ENCODE data around the gene MAU2.
A peak's percentile ranks its signal among the peaks of the same experiment; 100 is the strongest.
"Not testable (repeated sequence)": the region's sequence is repeated elsewhere in the genome, so short reads cannot be mapped to it uniquely, and the experiment has no call there.

The MAU2 gene

DNA sequence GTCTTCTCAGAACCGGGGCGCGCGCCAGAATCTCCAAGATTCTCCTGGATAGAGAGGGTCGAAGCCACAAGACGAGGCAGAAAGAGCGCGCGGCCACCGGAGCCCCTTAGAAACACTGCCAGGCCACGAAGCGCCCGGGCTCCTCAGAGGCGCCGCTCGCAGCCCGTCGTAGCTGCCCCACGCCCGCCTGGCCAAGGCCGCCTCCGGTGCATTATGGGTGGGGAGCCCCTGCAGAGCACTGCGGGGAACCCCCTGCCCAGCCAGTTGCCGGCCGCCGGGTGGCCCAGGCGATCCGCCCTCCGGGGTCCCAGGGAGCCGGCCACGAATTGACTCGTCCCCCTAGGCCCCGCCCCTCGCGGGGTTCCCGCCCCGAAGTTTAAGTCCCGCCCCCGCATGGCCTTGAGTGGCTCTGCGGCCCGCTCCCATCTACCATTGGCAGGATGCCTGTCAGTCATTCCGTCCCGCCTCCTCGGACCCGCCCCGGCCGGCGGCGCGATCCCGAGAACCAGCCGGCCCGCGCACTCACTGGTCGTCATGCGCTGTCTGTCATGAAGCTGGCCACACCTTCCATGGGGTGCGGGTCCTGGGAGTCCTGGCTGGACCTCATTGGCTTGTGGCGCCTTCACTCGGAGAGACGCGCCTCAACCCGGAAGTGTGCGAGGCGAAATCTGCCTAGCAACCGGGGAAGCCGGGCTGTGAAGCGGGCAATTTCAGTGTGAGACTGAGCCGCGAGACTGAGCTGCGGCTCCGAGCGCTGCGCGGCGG, 64.7 kb downstream of the MAU2 start:
- Histone ChIP-seq H3K79me2 (ENCODE audit: control insufficient read depth, insufficient read depth, low read length, unreplicated experiment) (peaks cover 37% of the 10 kb centered on the region), H3K36me3 (ENCODE audit: insufficient read depth, low read length) (no peaks in the 10 kb centered on the region), H3K27me3 (ENCODE audit: insufficient read depth, low read length) (no peaks in the 10 kb centered on the region), H3K27ac (ENCODE audit: low read depth, low read length) (peak overlapping the region; percentile 61), H3K4me1 (ENCODE audit: control insufficient read depth, insufficient read depth, low read length, unreplicated experiment) (peaks cover 13% of the 10 kb centered on the region), H3K4me3 (ENCODE audit: low read depth, low read length) (peak overlapping the region; percentile 81), H2AFZ (ENCODE audit: low read length, unreplicated experiment) (peak overlapping the region; percentile 48)

DNA sequence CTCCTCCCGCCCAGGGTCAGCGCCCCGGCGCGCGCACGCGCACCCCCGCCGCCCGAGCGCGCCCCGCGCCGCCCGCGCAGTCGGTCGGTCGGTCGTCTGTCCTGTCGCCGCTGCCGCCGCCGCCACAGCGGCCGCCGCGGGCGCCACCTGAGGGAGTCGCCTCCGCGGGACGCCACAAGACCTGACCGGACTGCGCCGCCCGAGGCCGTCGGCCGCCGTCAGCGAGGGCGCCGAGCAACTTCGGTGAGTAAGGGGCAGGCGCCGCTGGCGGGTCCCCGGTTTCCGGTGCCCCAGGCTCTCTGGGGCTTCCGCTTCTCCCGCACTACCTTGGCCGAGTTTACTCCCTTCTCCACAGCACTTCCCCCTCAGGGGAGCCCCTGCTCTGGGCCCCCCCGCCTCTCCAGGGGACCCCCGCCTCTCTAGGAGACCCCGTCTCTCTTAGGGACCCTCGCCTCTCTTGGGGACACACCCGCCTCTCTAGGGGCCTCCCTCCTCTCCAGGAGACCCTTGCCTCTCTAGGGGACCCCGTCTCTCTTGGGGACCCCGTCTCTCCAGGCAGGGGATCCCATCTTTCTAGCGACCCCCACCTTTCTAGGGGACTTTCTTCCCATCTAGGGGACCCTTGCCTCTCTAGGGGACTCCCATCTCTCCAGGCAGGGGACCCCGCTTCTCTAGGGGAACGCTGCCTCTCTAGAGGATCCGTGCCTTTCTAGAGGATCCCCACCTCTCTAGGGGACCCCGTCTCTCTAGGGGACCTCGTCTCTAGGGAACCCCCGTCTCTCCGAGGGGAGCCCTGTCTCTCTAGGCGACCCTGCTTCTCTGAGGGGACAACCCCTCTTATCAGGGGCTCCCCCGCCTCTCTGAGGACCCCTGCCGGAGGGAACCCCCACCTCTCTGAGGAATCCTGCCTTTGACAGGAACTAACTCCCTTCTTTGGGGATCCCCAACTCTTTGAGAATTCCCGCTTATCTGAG, 65.6 kb downstream of the MAU2 start:
- H3K4me1 ChIP-seq (ENCODE audit: control insufficient read depth, insufficient read depth, low read length, unreplicated experiment), result peaks cover 13% of the 10 kb centered on the region
- H3K79me2 ChIP-seq (ENCODE audit: control insufficient read depth, insufficient read depth, low read length, unreplicated experiment), result peaks cover 45% of the 10 kb centered on the region
- H3K36me3 ChIP-seq (ENCODE audit: insufficient read depth, low read length), result no peaks in the 10 kb centered on the region
- H3K27me3 ChIP-seq (ENCODE audit: insufficient read depth, low read length), result no peaks in the 10 kb centered on the region
- H3K27ac ChIP-seq (ENCODE audit: low read depth, low read length), result peak overlapping the region; percentile 61; the same call in 1 of the 2 replicates
- peak overlapping the region; percentile 96 for H3K4me3 ChIP-seq (ENCODE audit: low read depth, low read length)
- H2AFZ ChIP-seq (ENCODE audit: low read length, unreplicated experiment), result peak overlapping the region; percentile 55

DNA sequence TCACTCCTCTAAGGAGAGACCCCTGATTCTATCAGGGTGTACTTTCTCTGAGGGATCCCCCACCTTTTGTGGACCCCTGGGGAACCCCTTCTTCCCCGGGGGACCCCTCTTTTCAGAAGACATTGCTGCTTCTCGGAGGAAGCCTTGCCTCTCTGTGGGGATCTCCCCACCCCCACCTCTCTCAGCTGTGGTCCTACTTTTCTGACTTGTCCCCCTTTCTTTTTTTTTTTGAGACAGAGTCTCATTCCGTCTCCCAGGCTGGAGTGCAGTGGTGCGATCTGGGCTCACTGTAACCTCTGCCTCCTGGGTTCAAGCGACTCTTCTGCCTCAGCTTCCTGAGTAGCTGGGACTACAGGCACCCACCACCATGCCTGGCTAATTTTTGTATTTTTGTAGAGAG, 66.5 kb downstream of the MAU2 start:
- Histone ChIP-seq H3K4me3 (ENCODE audit: low read depth, low read length) (peak overlapping the region; percentile 96), H2AFZ (ENCODE audit: low read length, unreplicated experiment) (no peak overlapping the region), H3K79me2 (ENCODE audit: control insufficient read depth, insufficient read depth, low read length, unreplicated experiment) (peaks cover 51% of the 10 kb centered on the region), H3K36me3 (ENCODE audit: insufficient read depth, low read length) (no peaks in the 10 kb centered on the region), H3K27me3 (ENCODE audit: insufficient read depth, low read length) (no peaks in the 10 kb centered on the region), H3K27ac (ENCODE audit: low read depth, low read length) (no peak overlapping the region), H3K4me1 (ENCODE audit: control insufficient read depth, insufficient read depth, low read length, unreplicated experiment) (peaks cover 13% of the 10 kb centered on the region)

- Histone ChIP-seq H3K27ac (ENCODE audit: low read depth, low read length) (no peak overlapping the region), H3K36me3 (ENCODE audit: insufficient read depth, low read length) (no peaks in the 10 kb centered on the region), H3K4me3 (ENCODE audit: low read depth, low read length) (no peak overlapping the region), H3K4me1 (ENCODE audit: control insufficient read depth, insufficient read depth, low read length, unreplicated experiment) (peaks cover 13% of the 10 kb centered on the region), H3K27me3 (ENCODE audit: insufficient read depth, low read length) (no peaks in the 10 kb centered on the region), H3K79me2 (ENCODE audit: control insufficient read depth, insufficient read depth, low read length, unreplicated experiment) (peaks cover 61% of the 10 kb centered on the region), H2AFZ (ENCODE audit: low read length, unreplicated experiment) (no peak overlapping the region)
These were observed 68.2 kb downstream of the MAU2 start for GRCh38 chr19:19388568-19389555.

GRCh38 chr19:19389683-19390082, 69.1 kb downstream of the MAU2 start:
- H3K79me2 ChIP-seq (ENCODE audit: control insufficient read depth, insufficient read depth, low read length, unreplicated experiment), result peaks cover 66% of the 10 kb centered on the region
- H3K4me1 ChIP-seq (ENCODE audit: control insufficient read depth, insufficient read depth, low read length, unreplicated experiment), result peaks cover 10% of the 10 kb centered on the region
- H3K4me3 ChIP-seq (ENCODE audit: low read depth, low read length); H3K27ac ChIP-seq (ENCODE audit: low read depth, low read length); H3K36me3 ChIP-seq (ENCODE audit: insufficient read depth, low read length); H3K27me3 ChIP-seq (ENCODE audit: insufficient read depth, low read length); H2AFZ ChIP-seq (ENCODE audit: low read length, unreplicated experiment): not testable (repeated sequence)

GRCh38 chr19:19394333-19394732, 73.7 kb downstream of the MAU2 start:
- H3K27ac ChIP-seq (ENCODE audit: low read depth, low read length); H3K4me1 ChIP-seq (ENCODE audit: control insufficient read depth, insufficient read depth, low read length, unreplicated experiment); H3K4me3 ChIP-seq (ENCODE audit: low read depth, low read length); H3K36me3 ChIP-seq (ENCODE audit: insufficient read depth, low read length); H2AFZ ChIP-seq (ENCODE audit: low read length, unreplicated experiment); H3K27me3 ChIP-seq (ENCODE audit: insufficient read depth, low read length): not testable (repeated sequence)
- H3K79me2 ChIP-seq (ENCODE audit: control insufficient read depth, insufficient read depth, low read length, unreplicated experiment), result peaks cover 55% of the 10 kb centered on the region

DNA sequence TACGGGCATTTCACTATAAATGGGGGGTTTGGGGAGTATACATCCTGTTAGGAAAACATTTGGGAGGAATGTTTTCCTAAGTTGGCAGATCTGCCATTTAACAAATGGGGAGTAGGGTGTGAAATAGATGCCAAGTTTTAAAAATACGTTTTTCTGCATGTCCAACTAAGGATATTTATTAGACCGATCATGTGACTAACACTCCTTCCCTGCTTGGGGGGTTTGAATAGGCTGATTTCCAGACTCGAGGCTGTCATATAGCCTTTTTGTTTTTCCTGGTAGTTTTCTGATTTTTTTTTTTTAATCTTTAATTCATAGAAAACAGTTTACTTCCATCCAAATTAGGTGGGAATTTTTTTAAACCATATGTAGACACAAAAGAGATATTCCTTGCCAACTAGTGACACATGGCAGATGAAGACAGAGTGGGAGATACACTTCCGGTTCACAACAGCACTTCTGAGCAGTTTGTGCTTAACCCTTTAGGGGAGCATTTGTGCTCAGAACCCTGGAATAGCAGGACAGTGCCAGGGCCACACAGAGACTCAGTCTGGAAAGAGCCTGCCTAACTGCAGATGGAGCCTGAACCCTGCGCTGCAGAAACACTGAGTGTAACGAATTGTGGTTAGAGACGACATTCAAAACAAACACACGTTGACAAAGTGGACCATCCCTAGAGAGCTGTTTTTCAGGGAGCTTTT, 79.3 kb downstream of the MAU2 start:
- Histone ChIP-seq H3K36me3 (ENCODE audit: insufficient read depth, low read length) (no peaks in the 10 kb centered on the region), H3K4me1 (ENCODE audit: control insufficient read depth, insufficient read depth, low read length, unreplicated experiment) (peaks cover 27% of the 10 kb centered on the region), H3K4me3 (ENCODE audit: low read depth, low read length) (0 out of 2 replicates have a peak overlapping the region, but pooled peaks have one; percentile 33), H3K27ac (ENCODE audit: low read depth, low read length) (peak overlapping the region; percentile 21), H3K79me2 (ENCODE audit: control insufficient read depth, insufficient read depth, low read length, unreplicated experiment) (peaks cover 39% of the 10 kb centered on the region), H2AFZ (ENCODE audit: low read length, unreplicated experiment) (no peak overlapping the region), H3K27me3 (ENCODE audit: insufficient read depth, low read length) (no peaks in the 10 kb centered on the region)

DNA sequence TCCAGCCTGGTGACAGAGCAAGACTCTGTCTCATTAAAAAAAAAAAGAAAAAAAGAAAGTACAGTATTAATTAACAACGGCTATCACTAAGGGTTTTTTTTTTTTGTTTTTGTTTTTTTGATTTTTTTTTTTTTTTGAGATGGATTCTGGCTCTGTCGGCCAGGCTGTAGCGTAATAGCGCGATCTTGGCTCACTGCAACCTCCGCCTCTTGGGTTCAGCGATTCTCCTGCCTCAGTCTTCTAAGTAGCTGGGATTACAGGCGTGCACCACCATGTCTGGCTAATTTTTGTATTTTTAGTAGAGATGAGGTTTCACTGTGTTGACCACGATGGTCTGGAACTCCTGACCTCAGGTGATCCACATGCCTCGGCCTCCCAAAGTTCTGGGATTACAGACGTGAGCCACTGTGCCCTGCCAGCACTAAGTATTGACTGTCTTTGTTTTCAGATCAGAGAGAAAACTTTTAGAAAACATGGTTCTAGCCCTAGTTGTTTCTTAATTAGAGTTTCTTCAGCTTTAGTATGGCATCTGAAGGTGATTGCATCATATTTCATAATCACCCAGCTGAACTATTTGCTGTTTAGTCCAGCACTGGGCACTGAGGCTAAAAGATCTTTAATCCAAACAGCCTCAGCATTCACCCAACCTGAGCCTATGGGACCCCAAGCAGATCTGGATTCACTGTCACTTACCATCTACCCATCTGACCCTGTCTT, 82.2 kb downstream of the MAU2 start:
- peak overlapping the region; percentile 91 for H3K27ac ChIP-seq (ENCODE audit: low read depth, low read length)
- no peak overlapping the region for H2AFZ ChIP-seq (ENCODE audit: low read length, unreplicated experiment)
- no peak overlapping the region for H3K4me3 ChIP-seq (ENCODE audit: low read depth, low read length)
- H3K4me1 ChIP-seq (ENCODE audit: control insufficient read depth, insufficient read depth, low read length, unreplicated experiment), result peaks cover 37% of the 10 kb centered on the region
- peaks cover 40% of the 10 kb centered on the region for H3K79me2 ChIP-seq (ENCODE audit: control insufficient read depth, insufficient read depth, low read length, unreplicated experiment)
- H3K36me3 ChIP-seq (ENCODE audit: insufficient read depth, low read length), result no peaks in the 10 kb centered on the region
- H3K27me3 ChIP-seq (ENCODE audit: insufficient read depth, low read length), result no peaks in the 10 kb centered on the region

- Histone ChIP-seq H3K79me2 (ENCODE audit: control insufficient read depth, insufficient read depth, low read length, unreplicated experiment) (peaks cover 46% of the 10 kb centered on the region), H3K4me1 (ENCODE audit: control insufficient read depth, insufficient read depth, low read length, unreplicated experiment) (peaks cover 40% of the 10 kb centered on the region), H3K27me3 (ENCODE audit: insufficient read depth, low read length) (no peaks in the 10 kb centered on the region), H3K27ac (ENCODE audit: low read depth, low read length) (peak overlapping the region; percentile 91), H2AFZ (ENCODE audit: low read length, unreplicated experiment) (no peak overlapping the region), H3K4me3 (ENCODE audit: low read depth, low read length) (no peak overlapping the region), H3K36me3 (ENCODE audit: insufficient read depth, low read length) (no peaks in the 10 kb centered on the region)
These were observed 82.8 kb downstream of the MAU2 start for GRCh38 chr19:19403373-19403901.
